Stimulated activated CD4-positive, alpha-beta T cell treated with anti-CD3 and anti-CD28 coated beads, Interleukin-15, amount 100 ng/mL, for 48 hours (primary cell): Measurements from ENCODE around the gene KCNAB3.
"Not testable (repeated sequence)": the region's sequence is repeated elsewhere in the genome, so short reads cannot be mapped to it uniquely, and the experiment has no call there.

Source experiments
- DNase-seq, 2 donors: peaks; one replicate each; pipeline ENCODE4 v3.0.0-alpha.2; 2020; ENCODE audit warnings: low read depth in 2 of 2

The KCNAB3 gene

DNA sequence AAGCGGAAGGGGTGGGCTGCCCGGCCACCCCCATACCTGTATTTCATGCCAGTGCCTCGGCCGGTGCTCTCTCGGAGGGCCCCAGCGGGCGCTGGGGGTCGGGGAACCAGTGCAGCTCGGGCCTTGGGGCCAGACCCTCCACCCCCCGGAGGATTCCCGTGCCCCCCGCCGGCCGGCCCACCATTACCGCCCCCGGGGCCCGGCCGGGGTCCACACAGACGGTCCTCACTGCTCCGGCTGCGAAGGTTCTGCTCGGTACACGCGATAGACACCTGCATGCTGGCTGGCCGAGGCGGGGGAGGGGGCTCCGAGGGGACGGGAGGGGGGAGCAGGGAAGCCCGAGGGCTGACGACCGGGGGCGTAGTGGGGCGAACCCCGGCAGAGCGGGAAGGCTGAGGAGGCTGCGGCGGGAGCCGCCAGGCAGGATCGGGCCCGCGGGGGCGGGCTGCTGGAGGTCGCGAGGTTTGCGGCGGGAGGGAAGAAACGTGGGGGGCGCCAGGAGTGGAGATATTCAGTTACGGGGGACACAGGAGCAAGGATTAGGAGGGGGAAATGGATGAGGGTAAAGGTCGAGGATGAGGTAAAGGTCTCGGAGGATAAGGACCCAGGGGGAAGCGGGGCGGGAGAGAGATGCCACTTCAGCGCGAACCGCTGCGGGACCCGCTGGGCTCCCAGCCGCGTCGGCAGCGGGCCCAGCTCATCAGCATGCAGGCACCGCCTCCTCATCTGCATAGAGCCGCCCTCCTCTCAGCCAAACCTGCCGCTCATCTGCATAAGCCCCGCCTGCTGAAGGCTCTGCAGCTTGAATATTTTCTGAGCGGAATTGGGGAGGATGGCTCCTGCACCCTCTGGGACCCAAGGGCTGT is at the start of gene KCNAB3:
KCNAB3 (minus strand) TSS at position 699 of the 866 bp plus-strand sequence; CDS start at position 278, 421 bp downstream.
- peak; percentile 36 to 46 for DNase-seq

DNA sequence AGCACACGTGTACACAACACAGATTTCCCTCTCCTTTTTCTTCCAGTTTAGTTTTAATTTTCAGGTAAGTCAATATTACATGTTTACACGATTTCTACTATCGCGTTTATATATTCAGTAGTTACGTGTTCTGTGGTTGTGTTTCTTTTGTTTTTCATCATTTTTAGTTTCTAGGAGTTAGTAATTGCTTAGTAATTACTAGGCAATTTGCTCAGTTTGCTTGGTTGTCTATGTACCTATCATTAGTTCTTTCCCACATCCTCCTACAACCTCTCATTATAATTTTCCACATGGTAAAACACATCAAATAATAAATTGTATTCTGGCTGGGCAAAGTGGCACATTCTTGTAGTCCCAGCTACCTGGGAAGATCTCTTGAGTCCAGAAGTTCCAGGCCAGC is 48.1 kb upstream of the KCNAB3 start:
- no peak for DNase-seq

DNA sequence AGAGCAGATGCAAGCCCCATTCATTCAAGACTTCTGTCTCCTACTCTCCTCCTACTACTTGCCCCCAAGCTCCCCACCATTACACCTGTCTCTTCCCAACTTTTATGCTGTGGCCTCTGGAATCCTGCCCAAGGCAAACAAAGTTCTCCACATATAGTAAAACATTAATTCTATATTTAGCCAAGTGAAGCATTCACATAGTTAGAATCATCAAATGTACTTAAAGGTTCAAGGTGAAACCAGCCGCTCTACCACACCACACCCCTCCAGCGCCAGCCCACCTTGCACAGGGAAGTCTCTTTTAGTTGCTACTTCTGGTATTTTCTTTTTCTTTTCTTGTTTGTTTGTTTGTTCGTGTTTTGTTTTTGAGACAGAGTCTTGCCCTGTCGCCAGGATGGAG is 47.4 kb upstream of the KCNAB3 start:
- DNase-seq: no peak

DNA sequence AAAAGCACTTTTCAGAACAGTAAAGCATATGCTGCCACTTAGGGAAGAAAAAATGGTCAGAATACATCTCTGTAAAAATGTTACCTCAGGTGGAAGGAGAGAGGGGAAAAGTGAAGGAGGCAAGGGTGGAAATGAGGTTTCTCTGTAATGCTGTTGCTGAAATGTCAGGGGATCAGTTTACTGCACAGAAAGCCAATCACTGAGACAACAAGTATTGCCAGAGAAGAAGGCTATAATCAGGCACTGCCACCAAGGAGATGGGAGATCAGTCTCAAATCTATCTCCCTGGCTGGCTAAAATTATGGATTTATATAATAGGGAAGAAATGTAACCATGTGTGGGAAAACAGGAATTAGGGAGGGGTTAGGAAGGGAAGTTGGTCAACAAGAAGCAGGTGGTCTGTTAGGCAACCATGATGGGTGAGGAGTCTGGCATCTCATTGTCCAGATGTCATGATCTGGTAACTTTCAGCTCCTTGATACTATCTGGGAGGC is 45.0 kb upstream of the KCNAB3 start:
- DNase-seq: no peak

DNA sequence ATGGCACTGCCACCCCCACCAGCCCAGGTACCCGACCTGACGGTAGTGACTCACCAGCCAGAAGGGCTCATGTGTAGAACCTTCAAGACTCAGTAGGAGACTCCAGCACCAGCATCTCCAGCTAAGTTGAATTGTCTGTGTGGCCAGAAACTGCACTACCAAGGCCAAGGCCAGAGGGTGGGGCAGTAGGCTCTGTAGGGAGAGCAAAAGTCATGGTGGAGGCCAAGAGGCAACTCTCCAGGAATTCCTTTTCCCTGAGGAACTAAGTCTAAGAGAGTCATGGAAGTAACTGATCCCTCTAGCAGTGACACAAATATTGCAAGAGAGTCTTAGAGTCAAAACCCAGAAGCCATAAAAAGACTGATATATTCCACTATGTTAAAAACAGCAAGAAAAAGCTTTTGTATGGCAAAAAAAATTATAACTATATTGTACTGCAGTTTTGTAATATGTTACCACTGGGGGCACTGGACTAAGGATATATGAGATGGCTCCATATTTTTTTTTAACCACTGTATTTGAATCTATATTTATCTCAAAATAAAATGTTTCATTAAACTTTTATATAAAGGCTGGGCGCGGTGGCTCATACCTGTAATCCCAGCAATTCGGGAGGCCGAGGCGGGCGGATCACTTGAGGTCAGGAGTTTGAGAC is 42.6 kb upstream of the KCNAB3 start:
- no peak for DNase-seq

DNA sequence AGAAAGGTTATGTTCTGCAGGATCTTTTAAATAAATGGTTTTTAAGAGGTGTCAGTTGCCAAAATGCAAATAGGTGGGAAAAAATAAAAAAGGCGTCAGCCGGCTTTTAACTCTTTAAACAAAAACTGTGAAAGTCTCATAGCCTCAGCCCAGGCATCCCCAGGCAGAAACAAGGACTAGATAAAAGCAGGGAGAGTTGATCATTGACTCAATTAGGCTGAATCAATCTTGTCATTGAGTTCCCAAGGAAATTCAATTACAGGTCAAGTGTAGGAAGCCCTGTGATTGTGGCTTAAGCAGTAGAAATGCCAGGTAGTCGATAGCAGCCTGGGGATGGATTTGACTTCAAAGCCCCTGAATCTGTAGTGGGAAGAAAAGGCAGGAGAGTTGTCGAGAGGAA is 42.0 kb upstream of the KCNAB3 start:
- DNase-seq: no peak

DNA sequence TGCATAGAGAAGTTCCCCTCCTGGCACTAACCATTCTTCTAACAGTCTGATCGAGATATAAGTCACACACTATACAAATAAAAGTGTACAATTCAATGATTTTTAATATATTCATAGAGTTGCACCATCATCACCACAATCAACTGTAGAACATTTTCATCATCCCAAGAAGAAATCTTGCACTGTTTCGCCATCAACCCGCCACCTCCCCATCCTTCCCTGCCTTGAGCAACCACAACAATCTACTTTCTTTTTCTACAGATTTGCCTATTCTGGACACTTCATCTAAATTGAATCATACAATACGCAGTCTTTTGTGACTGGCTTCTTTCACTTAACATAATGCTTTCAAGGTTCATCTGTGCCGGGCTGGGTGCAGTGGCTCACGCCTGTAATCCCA is 39.8 kb upstream of the KCNAB3 start:
- DNase-seq: no peak

DNA sequence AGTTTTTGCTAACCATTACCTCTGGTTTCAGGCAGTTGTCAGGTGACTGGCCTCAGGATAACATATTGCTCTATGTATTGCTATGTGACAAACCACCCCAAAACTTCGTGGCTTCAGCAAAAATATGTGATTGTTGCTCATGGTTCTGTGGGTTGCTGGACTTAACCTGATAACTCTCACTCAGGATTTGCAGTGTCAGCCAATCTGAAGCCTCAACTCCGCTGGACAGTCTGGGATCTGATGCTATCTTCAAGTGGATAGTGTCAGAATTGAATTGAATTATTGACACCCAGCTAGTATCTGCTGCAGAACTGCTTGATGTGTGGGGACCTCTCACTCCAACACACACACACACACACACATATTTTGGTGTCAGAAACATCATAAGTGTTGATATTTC is 38.1 kb upstream of the KCNAB3 start:
- DNase-seq: no peak

DNA sequence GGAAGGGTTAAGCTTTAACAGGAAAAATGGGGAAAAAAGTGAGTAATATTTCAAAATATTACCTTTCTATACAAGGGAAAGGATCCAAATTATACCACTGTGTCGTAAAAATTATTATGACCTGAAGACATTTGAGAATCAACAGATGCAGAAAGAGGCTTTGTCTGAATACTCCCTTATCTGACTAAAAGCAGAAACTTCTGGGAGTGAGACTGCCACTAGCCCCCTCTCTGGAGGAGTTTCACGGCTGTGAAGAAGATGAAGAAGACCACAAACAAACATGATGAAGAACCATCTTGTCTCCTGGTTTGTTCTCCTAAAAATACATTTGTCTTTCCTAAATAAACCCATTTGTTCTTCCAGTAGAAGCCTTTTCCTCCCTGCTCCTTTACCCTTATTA is 31.8 kb upstream of the KCNAB3 start:
- no peak for DNase-seq

DNA sequence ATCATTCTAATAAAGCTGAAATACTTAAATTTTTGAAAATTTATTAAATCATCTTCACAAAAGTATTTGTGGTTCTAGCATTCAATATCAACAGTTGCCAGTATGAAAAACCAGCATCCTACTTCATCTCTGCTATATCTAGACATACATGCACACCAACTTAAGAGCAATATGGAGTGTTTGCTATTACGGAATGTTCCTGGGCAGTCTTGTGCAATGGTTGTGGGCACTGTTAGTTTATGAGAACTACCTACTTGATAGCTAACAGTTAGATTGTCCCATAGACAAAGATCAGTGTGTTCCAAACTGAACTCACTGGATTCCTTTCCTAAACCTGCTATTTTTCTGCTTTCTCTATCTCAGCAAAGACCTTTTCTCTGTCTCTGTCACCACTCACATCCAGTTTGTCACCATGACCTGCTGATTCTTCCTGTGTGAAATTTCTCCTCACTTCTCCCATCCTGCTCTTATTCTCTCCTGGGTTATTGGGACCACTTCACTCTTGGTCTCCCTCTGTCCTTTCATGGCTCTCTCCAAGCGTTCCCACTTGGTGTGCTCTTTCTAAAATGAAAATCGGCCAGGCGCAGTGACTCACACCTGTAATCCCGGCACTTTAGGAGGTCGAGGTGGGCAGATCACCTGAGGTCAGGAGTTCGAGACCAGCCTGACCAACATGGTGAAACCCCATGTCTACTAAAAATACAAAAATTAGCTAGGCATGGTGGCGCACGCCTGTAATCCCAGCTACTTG is 30.0 kb upstream of the KCNAB3 start:
- no peak for DNase-seq

DNA sequence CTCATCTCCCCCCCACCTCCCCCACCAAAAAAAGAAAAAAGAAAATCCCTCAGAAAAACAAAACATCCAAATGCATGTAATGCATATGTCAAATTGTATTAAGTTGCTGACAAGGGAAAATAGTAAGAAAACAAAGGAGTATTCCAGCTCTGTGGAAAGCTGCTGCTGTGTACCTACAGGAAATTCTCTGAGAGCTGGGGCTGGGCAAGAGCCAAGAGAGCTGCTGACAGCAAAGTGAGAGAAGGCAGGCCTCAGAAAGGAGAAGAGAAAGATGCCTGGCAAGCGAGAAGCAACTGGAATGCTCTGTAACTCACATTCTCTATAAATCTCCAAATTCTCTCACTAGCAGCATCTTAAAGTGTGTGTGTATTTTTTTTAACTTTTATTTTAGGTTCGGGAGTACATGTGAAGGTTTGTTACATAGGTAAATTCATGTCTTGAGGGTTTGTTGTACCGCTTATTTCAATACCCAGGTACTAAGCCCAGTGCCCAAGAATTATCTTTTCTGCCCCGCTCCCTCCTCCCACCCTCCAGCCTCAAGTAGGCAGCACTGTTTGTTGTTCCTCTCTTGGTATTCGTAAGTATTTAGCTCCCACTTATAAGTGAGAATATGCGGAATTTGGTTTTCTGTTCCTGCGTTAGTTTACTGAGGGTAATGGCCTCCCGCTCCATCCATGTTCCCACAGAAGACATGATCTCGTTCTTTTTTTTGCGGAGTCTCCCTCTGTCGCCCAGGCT is 26.7 kb upstream of the KCNAB3 start:
- DNase-seq: no peak

DNA sequence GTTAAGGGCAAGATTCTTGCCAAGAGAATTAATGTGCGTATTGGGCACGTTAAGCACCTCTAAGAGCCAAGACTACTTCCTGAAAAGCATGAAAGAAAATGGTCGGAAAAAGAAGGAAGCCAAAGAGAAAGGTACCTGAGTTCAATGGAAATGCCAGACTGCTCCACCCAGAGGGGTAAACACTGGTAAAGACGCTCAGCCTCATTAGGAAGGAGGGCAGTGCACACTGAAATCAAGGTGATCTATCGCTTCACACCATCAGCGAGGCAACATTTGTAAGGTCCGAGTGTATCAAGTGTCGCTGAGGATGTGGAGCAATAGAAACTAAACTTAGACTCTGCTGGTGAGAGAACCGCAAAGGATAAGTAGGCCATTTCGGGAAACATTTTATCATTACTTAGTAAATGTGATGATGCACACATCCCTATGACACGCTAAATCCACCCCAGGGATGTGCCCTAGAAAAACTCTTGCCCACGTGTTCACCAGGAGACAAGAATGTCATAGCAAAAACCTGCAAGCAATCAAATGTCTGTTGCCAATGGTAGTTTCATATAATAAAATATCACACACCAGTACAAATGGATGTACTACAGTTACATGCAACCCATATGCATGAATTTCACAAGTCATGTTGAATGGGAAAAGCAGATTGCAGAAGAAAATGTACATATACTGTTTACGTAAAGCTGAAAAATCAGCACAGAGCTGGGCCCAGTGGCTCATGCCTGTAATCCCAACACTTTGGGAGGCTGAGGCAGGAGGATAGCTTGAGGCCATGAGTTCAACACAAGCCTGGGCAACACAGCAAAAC is 26.0 kb upstream of the KCNAB3 start:
- no peak for DNase-seq

DNA sequence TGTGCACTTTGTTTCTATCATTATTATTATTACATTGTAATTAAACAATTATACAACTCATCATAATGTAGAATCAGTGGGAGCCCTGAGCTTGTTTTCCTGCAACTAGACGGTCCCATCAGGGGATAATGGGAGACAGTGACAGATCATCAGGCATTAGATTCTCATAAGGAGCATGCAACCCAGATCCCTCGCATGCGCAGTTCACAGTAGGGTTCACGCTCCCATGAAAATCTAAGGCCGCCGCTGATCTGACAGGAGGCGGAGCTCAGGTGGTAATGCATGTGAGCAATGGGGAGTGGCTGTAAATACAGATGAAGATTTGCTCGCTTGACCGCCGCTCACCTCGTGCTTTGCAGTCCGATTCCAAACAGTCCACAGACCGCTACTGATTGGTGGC is 23.6 kb upstream of the KCNAB3 start:
- DNase-seq: not testable (repeated sequence)

DNA sequence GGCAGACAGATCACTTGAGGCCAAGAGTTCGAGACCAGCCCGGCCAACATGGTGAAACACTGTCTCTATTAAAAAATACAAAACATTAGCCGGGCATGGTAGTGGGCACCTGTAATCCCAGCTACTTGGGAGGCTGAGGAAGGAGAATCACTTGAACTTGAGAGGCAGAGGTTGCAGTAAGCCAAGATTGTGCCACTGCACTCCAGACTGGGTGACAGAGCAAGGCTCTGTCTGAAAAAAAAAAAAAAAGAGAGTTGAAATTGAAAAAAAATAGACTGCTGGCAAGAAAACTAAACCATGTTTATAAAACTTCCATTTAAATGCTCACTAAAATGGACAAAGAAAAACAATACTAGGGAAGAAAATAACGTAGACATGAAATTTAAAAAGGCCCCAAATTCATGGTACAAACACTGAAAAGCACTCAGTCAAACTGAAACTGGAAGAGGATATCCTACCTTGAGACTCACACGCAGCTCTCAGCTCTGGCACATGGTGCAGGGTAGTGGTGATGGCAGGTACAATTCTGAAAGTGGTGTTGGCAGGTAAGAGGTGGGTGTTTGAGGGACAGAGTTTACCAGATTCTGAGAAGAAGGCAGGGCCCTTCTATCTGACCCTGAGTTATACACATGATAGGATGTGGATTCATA is 21.6 kb upstream of the KCNAB3 start:
- DNase-seq: peak; percentile 30 to 33

DNA sequence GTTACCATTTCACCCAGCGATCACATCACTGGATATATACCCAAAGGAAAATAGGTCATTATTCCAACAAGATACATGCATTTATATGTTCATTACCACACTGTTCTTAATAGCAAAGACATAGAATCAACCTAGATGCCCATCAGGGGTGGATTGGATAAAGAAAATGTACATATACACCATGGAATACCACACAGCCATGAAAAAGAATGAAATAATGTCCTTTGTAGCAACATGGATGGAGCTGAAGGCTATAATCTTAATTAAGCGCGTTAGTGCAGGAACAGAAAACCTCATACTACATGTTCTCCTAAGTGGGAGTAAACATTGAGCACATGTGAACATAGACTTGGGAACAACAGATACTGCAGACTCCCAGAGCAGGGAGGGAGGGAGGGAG is 20.9 kb upstream of the KCNAB3 start:
- no peak for DNase-seq

DNA sequence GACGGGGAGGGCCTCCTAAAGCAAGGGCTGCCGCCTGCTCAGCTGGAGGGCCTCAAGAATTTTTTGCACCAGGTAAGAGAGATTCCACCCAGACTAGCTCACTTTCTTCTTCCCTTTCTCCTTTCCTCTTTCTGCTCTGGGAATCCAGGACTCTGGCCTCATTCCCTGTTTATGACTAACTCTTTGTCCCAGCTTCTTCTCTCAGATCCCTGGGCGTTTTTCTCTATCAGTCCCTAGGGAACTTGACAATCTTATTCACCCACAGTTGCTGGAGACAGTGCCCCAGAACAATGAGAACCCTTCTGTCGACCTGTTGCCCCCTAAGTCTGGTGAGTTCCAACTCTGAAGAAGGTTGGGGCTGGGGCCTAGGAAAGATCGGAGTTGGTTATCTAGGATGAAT is 18.0 kb upstream of the KCNAB3 start:
- no peak for DNase-seq

DNA sequence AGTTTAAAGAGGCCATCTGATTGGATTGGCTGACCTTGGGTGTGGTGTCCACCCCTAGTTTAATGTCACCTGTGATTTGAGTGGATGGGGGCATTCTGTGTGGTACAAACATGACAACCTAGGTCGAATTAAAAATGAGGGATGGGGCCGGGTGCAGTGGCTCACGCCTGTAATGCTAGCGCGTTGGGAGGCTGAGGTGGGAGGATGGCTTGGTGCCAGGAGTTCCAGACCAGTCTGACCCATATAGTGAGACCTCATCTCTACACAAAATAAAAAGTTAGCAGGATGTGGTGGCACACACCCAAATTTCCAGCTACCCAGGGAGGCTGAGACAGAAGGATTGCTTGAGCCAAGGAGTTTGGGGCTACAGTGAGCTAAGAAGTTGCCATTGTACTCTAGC is 16.8 kb upstream of the KCNAB3 start:
- no peak for DNase-seq

DNA sequence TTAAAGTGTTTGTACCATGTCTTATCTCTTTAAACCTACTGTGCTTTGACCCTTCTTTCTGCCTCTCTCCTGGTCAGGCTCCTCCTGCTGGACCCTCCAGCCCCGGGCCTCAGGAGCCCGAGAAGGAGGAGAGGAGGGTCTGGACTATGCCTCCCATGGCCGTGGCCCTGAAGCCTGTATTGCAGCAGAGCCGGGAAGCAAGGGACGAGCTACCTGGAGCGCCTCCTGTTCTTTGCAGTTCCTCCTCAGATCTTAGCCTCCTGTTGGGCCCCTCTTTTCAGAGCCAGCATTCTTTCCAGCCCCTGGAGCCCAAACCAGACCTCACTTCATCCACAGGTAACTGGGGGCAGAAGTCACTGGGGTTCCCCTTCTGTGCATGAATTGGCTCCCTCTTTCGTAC is 16.0 kb upstream of the KCNAB3 start:
- no peak for DNase-seq

DNA sequence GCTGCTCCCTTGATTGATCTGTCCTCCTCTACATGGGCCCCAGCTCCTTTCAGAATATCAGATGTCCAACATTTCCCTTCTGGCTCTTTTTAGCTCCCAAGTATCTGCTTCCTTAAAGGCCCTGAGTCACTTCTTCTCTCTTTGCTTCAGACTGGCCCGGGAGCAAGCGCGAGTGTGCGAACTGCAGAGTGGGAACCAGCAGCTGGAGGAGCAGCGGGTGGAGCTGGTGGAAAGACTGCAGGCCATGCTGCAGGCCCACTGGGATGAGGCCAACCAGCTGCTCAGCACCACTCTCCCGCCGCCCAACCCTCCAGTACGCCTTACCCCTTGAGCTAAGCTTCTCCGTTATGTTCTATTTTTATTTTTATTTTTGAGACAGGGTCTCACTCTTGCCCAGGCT is 14.7 kb upstream of the KCNAB3 start:
- no peak for DNase-seq

DNA sequence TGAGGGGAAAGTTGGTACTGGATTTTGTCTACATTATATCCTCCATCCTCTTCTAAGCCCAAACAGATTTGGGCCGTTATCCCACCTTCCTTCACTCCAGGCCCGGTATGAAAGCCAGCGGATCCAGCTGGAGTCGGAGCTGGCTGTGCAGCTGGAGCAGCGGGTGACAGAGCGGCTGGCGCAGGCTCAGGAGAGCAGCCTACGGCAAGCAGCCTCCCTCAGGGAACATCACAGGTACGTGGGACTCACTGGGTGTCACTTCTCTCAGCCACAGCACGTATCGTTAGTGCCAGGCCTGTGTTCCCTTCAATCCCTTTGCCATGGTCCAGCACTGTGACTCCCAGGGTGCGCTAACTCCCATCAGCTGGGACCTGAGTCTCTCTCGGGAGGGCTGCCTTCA is 13.6 kb upstream of the KCNAB3 start:
- no peak for DNase-seq
